HL-60 (cell line): ENCODE measurements around the gene C9orf72.
"Not testable (repeated sequence)": the region's sequence is repeated elsewhere in the genome, so short reads cannot be mapped to it uniquely, and the experiment has no call there.

Experiments
- DNase-seq, 2 experiments: peaks; one replicate each; pipeline ENCODE4 v3.0.0-alpha.2; 2010 to 2020; ENCODE audit warnings: low read depth in 1 of 2, low spot score in 1 of 2
- H3K27ac ChIP-seq: fragments of 250-450 bp; sonication (Bioruptor Pico); replicated peaks from 2 replicates; pipeline ENCODE4 v1.5.1; 2020; ENCODE audit warnings: mild to moderate bottlenecking, moderate library complexity
- H3K27me3 ChIP-seq: fragments of 250-450 bp; sonication (Bioruptor Pico); 2 replicates; pipeline ENCODE4 v1.5.1; 2021; ENCODE audit warnings: mild to moderate bottlenecking, moderate library complexity; ENCODE audit not compliant: insufficient read depth, poor library complexity, severe bottlenecking
- H3K4me3 ChIP-seq: replicated peaks from 2 replicates; pipeline ENCODE4 v1.5.1; 2011; ENCODE audit warnings: mild to moderate bottlenecking, control low read depth, low read length; ENCODE audit not compliant: insufficient read depth
- GABPA ChIP-seq: IDR thresholded peaks from 2 replicates; pipeline ENCODE4 v1.6.1; 2012; ENCODE audit warnings: low read depth
- POLR2AphosphoS5 ChIP-seq: IDR thresholded peaks from 2 replicates; pipeline ENCODE4 v1.6.1; 2012; ENCODE audit warnings: low read depth
- SPI1 ChIP-seq: IDR thresholded peaks from 2 replicates; pipeline ENCODE4 v1.6.1; 2012; ENCODE audit warnings: low read depth, mild to moderate bottlenecking, borderline replicate concordance
- TF ChIP-seq, protein P1 (sequence below): IDR thresholded peaks from 2 replicates; pipeline ENCODE4 v1.6.1; 2012; ENCODE audit warnings: low read depth; ENCODE audit not compliant: insufficient replicate concordance
- TF ChIP-seq, protein P2 (sequence below): IDR thresholded peaks from one replicate; pipeline ENCODE4 v1.5.1; 2011; ENCODE audit warnings: low read length, control low read depth, inconsistent platforms; ENCODE audit not compliant: insufficient read depth

Gene C9orf72

DNA sequence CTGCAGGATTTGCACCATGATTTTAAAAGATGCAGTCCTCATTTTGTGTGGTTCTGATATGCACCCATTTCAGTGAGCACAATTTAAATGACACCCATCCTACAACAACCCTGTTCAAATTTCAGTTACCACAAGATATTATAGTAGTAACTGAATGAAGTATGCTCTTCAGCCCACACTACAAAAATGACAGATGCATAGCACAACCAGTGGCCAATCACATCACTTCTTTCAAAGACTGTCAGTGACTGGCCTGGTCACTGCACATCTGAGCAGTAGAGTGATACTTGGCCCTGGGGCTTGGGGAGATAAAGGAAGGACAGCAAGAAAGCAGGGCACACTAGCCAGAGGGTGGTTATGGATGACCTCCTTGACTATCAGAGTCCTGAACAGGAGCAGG is 69.0 kb downstream of the C9orf72 start:
- TF ChIP-seq, protein P1, sequence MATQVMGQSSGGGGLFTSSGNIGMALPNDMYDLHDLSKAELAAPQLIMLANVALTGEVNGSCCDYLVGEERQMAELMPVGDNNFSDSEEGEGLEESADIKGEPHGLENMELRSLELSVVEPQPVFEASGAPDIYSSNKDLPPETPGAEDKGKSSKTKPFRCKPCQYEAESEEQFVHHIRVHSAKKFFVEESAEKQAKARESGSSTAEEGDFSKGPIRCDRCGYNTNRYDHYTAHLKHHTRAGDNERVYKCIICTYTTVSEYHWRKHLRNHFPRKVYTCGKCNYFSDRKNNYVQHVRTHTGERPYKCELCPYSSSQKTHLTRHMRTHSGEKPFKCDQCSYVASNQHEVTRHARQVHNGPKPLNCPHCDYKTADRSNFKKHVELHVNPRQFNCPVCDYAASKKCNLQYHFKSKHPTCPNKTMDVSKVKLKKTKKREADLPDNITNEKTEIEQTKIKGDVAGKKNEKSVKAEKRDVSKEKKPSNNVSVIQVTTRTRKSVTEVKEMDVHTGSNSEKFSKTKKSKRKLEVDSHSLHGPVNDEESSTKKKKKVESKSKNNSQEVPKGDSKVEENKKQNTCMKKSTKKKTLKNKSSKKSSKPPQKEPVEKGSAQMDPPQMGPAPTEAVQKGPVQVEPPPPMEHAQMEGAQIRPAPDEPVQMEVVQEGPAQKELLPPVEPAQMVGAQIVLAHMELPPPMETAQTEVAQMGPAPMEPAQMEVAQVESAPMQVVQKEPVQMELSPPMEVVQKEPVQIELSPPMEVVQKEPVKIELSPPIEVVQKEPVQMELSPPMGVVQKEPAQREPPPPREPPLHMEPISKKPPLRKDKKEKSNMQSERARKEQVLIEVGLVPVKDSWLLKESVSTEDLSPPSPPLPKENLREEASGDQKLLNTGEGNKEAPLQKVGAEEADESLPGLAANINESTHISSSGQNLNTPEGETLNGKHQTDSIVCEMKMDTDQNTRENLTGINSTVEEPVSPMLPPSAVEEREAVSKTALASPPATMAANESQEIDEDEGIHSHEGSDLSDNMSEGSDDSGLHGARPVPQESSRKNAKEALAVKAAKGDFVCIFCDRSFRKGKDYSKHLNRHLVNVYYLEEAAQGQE = no peak
- TF ChIP-seq, protein P2, sequence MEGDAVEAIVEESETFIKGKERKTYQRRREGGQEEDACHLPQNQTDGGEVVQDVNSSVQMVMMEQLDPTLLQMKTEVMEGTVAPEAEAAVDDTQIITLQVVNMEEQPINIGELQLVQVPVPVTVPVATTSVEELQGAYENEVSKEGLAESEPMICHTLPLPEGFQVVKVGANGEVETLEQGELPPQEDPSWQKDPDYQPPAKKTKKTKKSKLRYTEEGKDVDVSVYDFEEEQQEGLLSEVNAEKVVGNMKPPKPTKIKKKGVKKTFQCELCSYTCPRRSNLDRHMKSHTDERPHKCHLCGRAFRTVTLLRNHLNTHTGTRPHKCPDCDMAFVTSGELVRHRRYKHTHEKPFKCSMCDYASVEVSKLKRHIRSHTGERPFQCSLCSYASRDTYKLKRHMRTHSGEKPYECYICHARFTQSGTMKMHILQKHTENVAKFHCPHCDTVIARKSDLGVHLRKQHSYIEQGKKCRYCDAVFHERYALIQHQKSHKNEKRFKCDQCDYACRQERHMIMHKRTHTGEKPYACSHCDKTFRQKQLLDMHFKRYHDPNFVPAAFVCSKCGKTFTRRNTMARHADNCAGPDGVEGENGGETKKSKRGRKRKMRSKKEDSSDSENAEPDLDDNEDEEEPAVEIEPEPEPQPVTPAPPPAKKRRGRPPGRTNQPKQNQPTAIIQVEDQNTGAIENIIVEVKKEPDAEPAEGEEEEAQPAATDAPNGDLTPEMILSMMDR = no peak
- no peak for DNase-seq

GRCh38 chr9:27503623-27504022 is 69.7 kb downstream of the C9orf72 start:
- DNase-seq = no peak
- Histone ChIP-seq H3K27ac (no peak overlapping the region), H3K4me3 (no peak overlapping the region), H3K27me3 (no peaks in the 10 kb centered on the region)
- TF ChIP-seq SPI1 (no peak), GABPA (no peak), POLR2AphosphoS5 (no peak)
- TF ChIP-seq, protein P2 = no peak
- TF ChIP-seq, protein P1 = no peak

More for the DNA sequence above, 69.0 kb downstream of the C9orf72 start:
- Histone ChIP-seq H3K4me3 (no peak overlapping the region), H3K27me3 (no peaks in the 10 kb centered on the region), H3K27ac (no peak overlapping the region)

GRCh38 chr9:27500902-27501301 is 72.4 kb downstream of the C9orf72 start:
- H3K27ac ChIP-seq, DNase-seq, H3K27me3 ChIP-seq, H3K4me3 ChIP-seq: not testable (repeated sequence)

GRCh38 chr9:27499451-27499850 is 73.8 kb downstream of the C9orf72 start:
- TF ChIP-seq, protein P1 = no peak
- TF ChIP-seq, protein P2 = no peak
- TF ChIP-seq GABPA (no peak), POLR2AphosphoS5 (no peak), SPI1 (no peak)
- Histone ChIP-seq H3K27me3 (no peaks in the 10 kb centered on the region), H3K27ac (no peak overlapping the region), H3K4me3 (no peak overlapping the region)
- no peak for DNase-seq
